Measurements from ENCODE around the gene EPDR1.

EPDR1 gene

GRCh38 chr7:37918526-37918925, 1.9 kb upstream of the EPDR1 start:
- no peak overlapping the region for H3K27ac ChIP-seq
- peaks cover 35% of the 10 kb centered on the region for H3K4me1 ChIP-seq (ENCODE audit: low read depth, poor library complexity, severe bottlenecking)

GRCh38 chr7:37920849-37921805, 687 bp downstream of the EPDR1 start:
- H3K27ac ChIP-seq = peak overlapping the region; percentile 79
- peak overlapping the region; percentile 96 for H3K4me2 ChIP-seq
- H3K4me1 ChIP-seq (ENCODE audit: low read depth, poor library complexity, severe bottlenecking) = peaks cover 30% of the 10 kb centered on the region
- no peaks in the 10 kb centered on the region for H3K36me3 ChIP-seq (ENCODE audit: insufficient read depth)
- H4K20me1 ChIP-seq (ENCODE audit: insufficient read depth) = no peaks in the 10 kb centered on the region
- H3K79me2 ChIP-seq (ENCODE audit: insufficient read depth, low read depth) = peaks cover 30% of the 10 kb centered on the region
- peak overlapping the region; percentile 97 for H2AFZ ChIP-seq (ENCODE audit: low read depth)
- H3K27me3 ChIP-seq (ENCODE audit: insufficient read depth, low read depth) = no peaks in the 10 kb centered on the region
- peak; percentile 45 for TF ChIP-seq CTCF (conservative IDR thresholded peaks at IDR 0.05; ENCODE audit: low read depth, low read length)
- peak overlapping the region; percentile 92 for H3K9ac ChIP-seq
- H3K4me3 ChIP-seq (IDR thresholded peaks at IDR 0.05; ENCODE audit: insufficient read depth, low read depth, low read length) = no peak overlapping the region

More at GRCh38 chr7:37918526-37918925, 1.9 kb upstream of the EPDR1 start:
- H4K20me1 ChIP-seq (ENCODE audit: insufficient read depth) = no peaks in the 10 kb centered on the region
- H3K4me2 ChIP-seq = no peak overlapping the region
- H3K9ac ChIP-seq = no peak overlapping the region
- peaks cover 21% of the 10 kb centered on the region for H3K79me2 ChIP-seq (ENCODE audit: insufficient read depth, low read depth)
- no peak overlapping the region for H3K4me3 ChIP-seq (IDR thresholded peaks at IDR 0.05; ENCODE audit: insufficient read depth, low read depth, low read length)
- TF ChIP-seq CTCF (conservative IDR thresholded peaks at IDR 0.05; ENCODE audit: low read depth, low read length) = no peak; the same call in 1 of the 2 replicates
- no peak overlapping the region for H2AFZ ChIP-seq (ENCODE audit: low read depth)
- H3K36me3 ChIP-seq (ENCODE audit: insufficient read depth) = no peaks in the 10 kb centered on the region
- H3K27me3 ChIP-seq (ENCODE audit: insufficient read depth, low read depth) = no peaks in the 10 kb centered on the region

- peak overlapping the region; percentile 92; the same call in 1 of the 2 replicates for H3K9ac ChIP-seq
Observed at GRCh38 chr7:37921876-37922275, 1.4 kb downstream of the EPDR1 start.

GRCh38 chr7:37923996-37924395, 3.6 kb downstream of the EPDR1 start:
- Histone ChIP-seq H4K20me1 (ENCODE audit: insufficient read depth) (no peaks in the 10 kb centered on the region), H3K4me3 (IDR thresholded peaks at IDR 0.05; ENCODE audit: insufficient read depth, low read depth, low read length) (no peak overlapping the region), H2AFZ (ENCODE audit: low read depth) (no peak overlapping the region), H3K36me3 (ENCODE audit: insufficient read depth) (no peaks in the 10 kb centered on the region), H3K4me2 (no peak overlapping the region), H3K79me2 (ENCODE audit: insufficient read depth, low read depth) (peaks cover 43% of the 10 kb centered on the region), H3K27ac (no peak overlapping the region), H3K9ac (no peak overlapping the region), H3K4me1 (ENCODE audit: low read depth, poor library complexity, severe bottlenecking) (peaks cover 21% of the 10 kb centered on the region), H3K27me3 (ENCODE audit: insufficient read depth, low read depth) (no peaks in the 10 kb centered on the region)
- no peak for TF ChIP-seq CTCF (conservative IDR thresholded peaks at IDR 0.05; ENCODE audit: low read depth, low read length)

More at GRCh38 chr7:37921876-37922275, 1.4 kb downstream of the EPDR1 start:
- no peak for TF ChIP-seq CTCF (conservative IDR thresholded peaks at IDR 0.05; ENCODE audit: low read depth, low read length)
- Histone ChIP-seq H4K20me1 (ENCODE audit: insufficient read depth) (no peaks in the 10 kb centered on the region), H3K4me3 (IDR thresholded peaks at IDR 0.05; ENCODE audit: insufficient read depth, low read depth, low read length) (no peak overlapping the region), H3K27ac (no peak overlapping the region), H3K4me1 (ENCODE audit: low read depth, poor library complexity, severe bottlenecking) (peaks cover 29% of the 10 kb centered on the region), H3K36me3 (ENCODE audit: insufficient read depth) (no peaks in the 10 kb centered on the region), H2AFZ (ENCODE audit: low read depth) (peak overlapping the region; percentile 97; the same call in 1 of the 2 replicates), H3K4me2 (peak overlapping the region; percentile 96), H3K79me2 (ENCODE audit: insufficient read depth, low read depth) (peaks cover 30% of the 10 kb centered on the region), H3K27me3 (ENCODE audit: insufficient read depth, low read depth) (no peaks in the 10 kb centered on the region)

Data from KMS-11 (cell line).